Activated B cell treated with CpG ODN at 0.5 μM for 24 hours (primary cell): ENCODE measurements around the gene TMEM134. TPM values are rescaled to one million over a fixed set of nuclear protein-coding genes. Genes with fewer than 3 reads are reported as not detected.

Experiments used
- ATAC-seq: fragments of 200-7000 bp; cut with Tn5 transposase; one replicate; pipeline ENCODE4 v1.10.0; 2021; ENCODE audit warnings: low read depth, mild to moderate bottlenecking, moderate library complexity
- CTCF ChIA-PET: fragments of 350-600 bp; sonication (Branson Sonifier 250); formaldehyde crosslinking; loops from one replicate; lab custom pipeline; 2021; ENCODE audit warnings: antibody characterized with exemption; lab: Charles Lee
- POLR2A ChIA-PET: fragments of 350-600 bp; sonication (Branson Sonifier 250); formaldehyde crosslinking; loops from one replicate; lab custom pipeline; 2021; ENCODE audit warnings: antibody characterized with exemption; lab: Charles Lee
- DNase-seq: peaks from one replicate; pipeline ENCODE4 v3.0.0; 2022
- H3K27ac Mint-ChIP-seq: one replicate; pipeline ENCODE4 v1.8.0; 2020; ENCODE audit warnings: mixed read lengths
- H3K27me3 Mint-ChIP-seq: one replicate; pipeline ENCODE4 v1.8.0; 2021; ENCODE audit warnings: mixed read lengths
- H3K36me3 Mint-ChIP-seq: one replicate; pipeline ENCODE4 v1.8.0; 2021; ENCODE audit warnings: low read depth, mixed read lengths
- H3K4me1 Mint-ChIP-seq: one replicate; pipeline ENCODE4 v1.8.0; 2021; ENCODE audit warnings: mixed read lengths
- H3K4me3 Mint-ChIP-seq: one replicate; pipeline ENCODE4 v1.8.0; 2020; ENCODE audit warnings: mild to moderate bottlenecking, mixed read lengths
- H3K9me3 Mint-ChIP-seq: one replicate; pipeline ENCODE4 v1.8.0; 2020; ENCODE audit warnings: mixed read lengths
- CTCF ChIP-seq: fragments of 200-600 bp; IDR thresholded peaks from one replicate; pipeline ENCODE4 v1.8.0; 2022; ENCODE audit warnings: antibody characterized with exemption, mild to moderate bottlenecking
- intact Hi-C: fragments of 100-400 bp; cut with micrococcal nuclease; formaldehyde crosslinking; loops from one replicate; pipeline ENCODE4 v1.15.1; 2024
- total RNA-seq: library from RNA; stranded (reverse); gene quantifications from 2 replicates; pipeline ENCODE4 v1.2.3, GENCODE V29; 2022

The TMEM134 gene
- total RNA-seq, 1 donor from 2014 or later, result 83.5 TPM

- intact Hi-C loops, result no loop called here
- no peaks in the 10 kb centered on the region for H3K27me3 Mint-ChIP-seq
- CTCF ChIA-PET, result no interaction called here
- H3K4me1 Mint-ChIP-seq, result peaks cover 20% of the 10 kb centered on the region
- H3K9me3 Mint-ChIP-seq, result no peaks in the 10 kb centered on the region
- DNase-seq, result no peak
- H3K36me3 Mint-ChIP-seq, result peaks cover 3% of the 10 kb centered on the region
- no peak overlapping the region for H3K4me3 Mint-ChIP-seq
- ATAC-seq, result no peak
- TF ChIP-seq CTCF, result no peak
- no peak overlapping the region for H3K27ac Mint-ChIP-seq
- POLR2A ChIA-PET, result interaction anchor here (5.7 to 33.4 kb wide), 2 partner anchors 34 to 82 kb away, joined by 24 to 1417 read pairs; partner anchors contain the start of genes CORO1B, PTPRCAP, RAD9A and RPS6KB2
These were observed 3.8 kb upstream of the TMEM134 start for GRCh38 chr11:67472882-67473281.

GRCh38 chr11:67470337-67471002 is 1.4 kb upstream of the TMEM134 start:
- no peak for TF ChIP-seq CTCF
- no peak for DNase-seq
- POLR2A ChIA-PET, result interaction anchor here (0.6 to 33.4 kb wide), 9 partner anchors 9 to 80 kb away, joined by 3 to 1417 read pairs (median 32); partner anchors contain the start of genes AIP, CORO1B, PPP1CA and PTPRCAP
- H3K4me3 Mint-ChIP-seq, result peak overlapping the region; percentile 89
- intact Hi-C loops, result no loop called here
- no peak for ATAC-seq
- H3K27me3 Mint-ChIP-seq, result no peaks in the 10 kb centered on the region
- H3K9me3 Mint-ChIP-seq, result no peaks in the 10 kb centered on the region
- peaks cover 7% of the 10 kb centered on the region for H3K36me3 Mint-ChIP-seq
- peaks cover 38% of the 10 kb centered on the region for H3K4me1 Mint-ChIP-seq
- CTCF ChIA-PET, result interaction anchor here (1.0 to 2.6 kb wide), 3 partner anchors 35 to 69 kb away, joined by 4 to 23 read pairs (median 8); partner anchors contain the start of genes PITPNM1 and PPP1CA
- H3K27ac Mint-ChIP-seq, result peak overlapping the region; percentile 81

GRCh38 chr11:67469508-67469811 is 409 bp upstream of the TMEM134 start:
- Mint-ChIP-seq H3K36me3 (peaks cover 11% of the 10 kb centered on the region), H3K27ac (peak overlapping the region; percentile 81), H3K27me3 (no peaks in the 10 kb centered on the region), H3K4me1 (peaks cover 45% of the 10 kb centered on the region), H3K9me3 (no peaks in the 10 kb centered on the region), H3K4me3 (peak overlapping the region; percentile 89)
- DNase-seq, result no peak
- ChIA-PET CTCF (interaction anchor here (1.0 to 2.6 kb wide), 4 partner anchors 26 to 80 kb away, joined by 3 to 23 read pairs (median 5); partner anchors contain the start of genes CORO1B, PITPNM1 and PPP1CA), POLR2A (interaction anchor here (0.9 to 33.4 kb wide), 18 partner anchors 9 to 152 kb away, joined by 3 to 1417 read pairs (median 6); partner anchors contain the start of genes AIP, CDK2AP2, CLCF1 and CORO1B)
- ATAC-seq, result no peak
- intact Hi-C loops, result loop anchor here (1.0 to 2.0 kb wide), 7 partner anchors 13 to 117 kb away; partner anchors contain the start of genes POLD4, PPP1CA, PTPRCAP and RAD9A
- no peak for TF ChIP-seq CTCF

- H3K4me3 Mint-ChIP-seq, result peak overlapping the region; percentile 89
- peaks cover 11% of the 10 kb centered on the region for H3K36me3 Mint-ChIP-seq
- H3K27me3 Mint-ChIP-seq, result no peaks in the 10 kb centered on the region
- no peak for DNase-seq
- ATAC-seq, result no peak
- TF ChIP-seq CTCF, result no peak
- CTCF ChIA-PET, result interaction anchor here (1.3 to 2.6 kb wide), 5 partner anchors 16 to 67 kb away, joined by 3 to 23 read pairs (median 6); partner anchors contain the start of genes CORO1B, PPP1CA and PTPRCAP
- peaks cover 56% of the 10 kb centered on the region for H3K4me1 Mint-ChIP-seq
- H3K9me3 Mint-ChIP-seq, result no peaks in the 10 kb centered on the region
- POLR2A ChIA-PET, result interaction anchor here (0.5 to 33.4 kb wide), 24 partner anchors 9 to 200 kb away, joined by 3 to 1417 read pairs (median 4); partner anchors contain the start of genes AIP, CDK2AP2, CLCF1 and CORO1B
- H3K27ac Mint-ChIP-seq, result peak overlapping the region; percentile 91
- intact Hi-C loops, result loop anchor here (2.0 kb wide), 1 partner anchor 116 kb away; the partner anchor contains the start of gene POLD4
These were observed 644 bp downstream of the TMEM134 start for GRCh38 chr11:67468456-67468758.

- H3K27me3 Mint-ChIP-seq, result no peaks in the 10 kb centered on the region
- no peak for DNase-seq
- H3K4me1 Mint-ChIP-seq, result peaks cover 59% of the 10 kb centered on the region
- ATAC-seq, result no peak
- H3K36me3 Mint-ChIP-seq, result peaks cover 11% of the 10 kb centered on the region
- no peaks in the 10 kb centered on the region for H3K9me3 Mint-ChIP-seq
- TF ChIP-seq CTCF, result no peak
- intact Hi-C loops, result loop anchor here (2.0 kb wide), 1 partner anchor 115 kb away; the partner anchor contains the start of gene POLD4
- H3K27ac Mint-ChIP-seq, result peak overlapping the region; percentile 91
- POLR2A ChIA-PET, result interaction anchor here (0.5 to 33.4 kb wide), 20 partner anchors 9 to 199 kb away, joined by 3 to 1417 read pairs (median 6); partner anchors contain the start of genes AIP, CDK2AP2, CORO1B and PPP1CA
- CTCF ChIA-PET, result interaction anchor here (1.3 to 2.6 kb wide), 5 partner anchors 16 to 66 kb away, joined by 3 to 23 read pairs (median 6); partner anchors contain the start of genes CORO1B, PPP1CA and PTPRCAP
- H3K4me3 Mint-ChIP-seq, result peak overlapping the region; percentile 89
These were observed 995 bp downstream of the TMEM134 start for GRCh38 chr11:67468056-67468455.
